ENCODE results near the gene TCTN1. TPM values are rescaled to one million over a fixed set of nuclear protein-coding genes. Genes with fewer than 3 reads are reported as not detected.

The TCTN1 gene
- total and polyA plus RNA-seq, 2 of the 13 experiments (the other 11 are each of a cell fraction or from before 2014, with no cell fraction given): 13.6 to 16.0 TPM

DNA sequence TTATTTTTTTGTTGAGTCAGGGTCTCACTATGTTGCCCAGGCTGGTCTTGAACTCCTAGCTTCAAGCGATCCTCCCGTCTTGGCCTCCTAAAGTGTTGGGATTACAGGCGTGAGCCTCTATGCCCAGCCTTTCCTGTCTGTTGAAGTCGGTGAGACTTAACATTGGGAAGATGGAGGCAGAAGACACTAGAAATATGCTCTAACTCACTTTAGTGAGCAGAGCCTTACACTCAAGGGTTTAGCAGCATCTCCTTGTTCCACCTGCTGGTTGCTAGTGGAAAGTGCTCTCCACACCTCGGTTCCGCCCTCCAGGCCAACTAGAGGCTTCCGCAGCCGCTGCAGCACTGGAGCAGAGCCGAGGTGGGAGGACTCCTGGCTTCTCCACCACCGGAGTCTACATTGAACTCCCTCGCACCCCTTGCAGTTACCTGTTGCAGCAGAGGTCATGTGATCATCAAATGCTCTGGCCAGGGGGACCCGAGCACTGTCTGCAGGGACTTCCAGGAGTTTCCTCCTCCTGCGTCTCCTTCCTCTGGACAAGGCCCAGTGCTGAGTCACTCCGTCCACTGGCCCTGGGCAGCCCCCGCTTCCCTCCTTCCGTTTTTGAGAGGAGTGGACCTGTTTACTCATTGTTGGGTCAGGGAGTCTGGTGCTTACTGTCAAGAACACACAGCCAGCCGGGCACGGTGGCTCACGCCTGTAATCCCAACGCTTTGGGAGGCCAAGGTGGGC, 84.4 kb downstream of the TCTN1 start (continued):
- TF ChIP-seq SOX13 (IDR thresholded peaks at IDR 0.05) (no peak), SOX13 (CRISPR knock-in tag; conservative IDR thresholded peaks at IDR 0.05 in 1 of 2, IDR thresholded peaks at IDR 0.05 in 1 of 2) (peak in 1 of 2 experiments; percentile 23; a peak in 1 of 4 replicates), PAX8 (CRISPR knock-in tag; IDR thresholded peaks at IDR 0.05; ENCODE audit: borderline replicate concordance) (no peak), ZFP37 (CRISPR knock-in tag; IDR thresholded peaks at IDR 0.05; ENCODE audit: borderline replicate concordance) (no peak), ZNF629 (CRISPR knock-in tag; conservative IDR thresholded peaks at IDR 0.05) (no peak), ZNF879 (CRISPR knock-in tag; IDR thresholded peaks at IDR 0.05) (no peak), ZSCAN25 (CRISPR knock-in tag; IDR thresholded peaks at IDR 0.05) (no peak), ZSCAN20 (CRISPR knock-in tag; IDR thresholded peaks at IDR 0.05; ENCODE audit: borderline replicate concordance) (no peak), HNRNPLL (IDR thresholded peaks at IDR 0.05; ENCODE audit: low read depth, low read length, poor library complexity, severe bottlenecking) (peak; percentile 50), HMG20B (CRISPR knock-in tag; conservative IDR thresholded peaks at IDR 0.05) (no peak), HNF4A (CRISPR knock-in tag; IDR thresholded peaks at IDR 0.05) (no peak), ZNF460 (CRISPR knock-in tag; IDR thresholded peaks at IDR 0.05; ENCODE audit: borderline replicate concordance) (peak; percentile 65; the same call in 1 of the 2 replicates), ZNF207 (IDR thresholded peaks at IDR 0.05; ENCODE audit: borderline replicate concordance) (no peak), ZKSCAN1 (IDR thresholded peaks at IDR 0.05; ENCODE audit: low read length) (no peak), ZNF556 (CRISPR knock-in tag; IDR thresholded peaks at IDR 0.05; ENCODE audit: borderline replicate concordance) (no peak), ZNF775 (CRISPR knock-in tag; IDR thresholded peaks at IDR 0.05; ENCODE audit: borderline replicate concordance) (no peak), CHCHD3 (CRISPR knock-in tag; IDR thresholded peaks at IDR 0.05) (no peak), ZFP62 (CRISPR knock-in tag; IDR thresholded peaks at IDR 0.05) (no peak), ZNF605 (CRISPR knock-in tag; IDR thresholded peaks at IDR 0.05) (0 out of 2 replicates have a peak, but pooled peaks have one; percentile 56)
- TF ChIP-seq, protein P1, sequence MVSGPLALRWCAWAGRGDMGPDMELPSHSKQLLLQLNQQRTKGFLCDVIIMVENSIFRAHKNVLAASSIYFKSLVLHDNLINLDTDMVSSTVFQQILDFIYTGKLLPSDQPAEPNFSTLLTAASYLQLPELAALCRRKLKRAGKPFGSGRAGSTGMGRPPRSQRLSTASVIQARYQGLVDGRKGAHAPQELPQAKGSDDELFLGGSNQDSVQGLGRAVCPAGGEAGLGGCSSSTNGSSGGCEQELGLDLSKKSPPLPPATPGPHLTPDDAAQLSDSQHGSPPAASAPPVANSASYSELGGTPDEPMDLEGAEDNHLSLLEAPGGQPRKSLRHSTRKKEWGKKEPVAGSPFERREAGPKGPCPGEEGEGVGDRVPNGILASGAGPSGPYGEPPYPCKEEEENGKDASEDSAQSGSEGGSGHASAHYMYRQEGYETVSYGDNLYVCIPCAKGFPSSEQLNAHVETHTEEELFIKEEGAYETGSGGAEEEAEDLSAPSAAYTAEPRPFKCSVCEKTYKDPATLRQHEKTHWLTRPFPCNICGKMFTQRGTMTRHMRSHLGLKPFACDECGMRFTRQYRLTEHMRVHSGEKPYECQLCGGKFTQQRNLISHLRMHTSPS (CRISPR knock-in tag; IDR thresholded peaks at IDR 0.05; ENCODE audit: low read depth): no peak
- TF ChIP-seq, protein P2, sequence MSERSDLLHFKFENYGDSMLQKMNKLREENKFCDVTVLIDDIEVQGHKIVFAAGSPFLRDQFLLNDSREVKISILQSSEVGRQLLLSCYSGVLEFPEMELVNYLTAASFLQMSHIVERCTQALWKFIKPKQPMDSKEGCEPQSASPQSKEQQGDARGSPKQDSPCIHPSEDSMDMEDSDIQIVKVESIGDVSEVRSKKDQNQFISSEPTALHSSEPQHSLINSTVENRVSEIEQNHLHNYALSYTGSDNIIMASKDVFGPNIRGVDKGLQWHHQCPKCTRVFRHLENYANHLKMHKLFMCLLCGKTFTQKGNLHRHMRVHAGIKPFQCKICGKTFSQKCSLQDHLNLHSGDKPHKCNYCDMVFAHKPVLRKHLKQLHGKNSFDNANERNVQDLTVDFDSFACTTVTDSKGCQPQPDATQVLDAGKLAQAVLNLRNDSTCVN (CRISPR knock-in tag; IDR thresholded peaks at IDR 0.05; ENCODE audit: borderline replicate concordance): no peak
- TF ChIP-seq, protein P3, sequence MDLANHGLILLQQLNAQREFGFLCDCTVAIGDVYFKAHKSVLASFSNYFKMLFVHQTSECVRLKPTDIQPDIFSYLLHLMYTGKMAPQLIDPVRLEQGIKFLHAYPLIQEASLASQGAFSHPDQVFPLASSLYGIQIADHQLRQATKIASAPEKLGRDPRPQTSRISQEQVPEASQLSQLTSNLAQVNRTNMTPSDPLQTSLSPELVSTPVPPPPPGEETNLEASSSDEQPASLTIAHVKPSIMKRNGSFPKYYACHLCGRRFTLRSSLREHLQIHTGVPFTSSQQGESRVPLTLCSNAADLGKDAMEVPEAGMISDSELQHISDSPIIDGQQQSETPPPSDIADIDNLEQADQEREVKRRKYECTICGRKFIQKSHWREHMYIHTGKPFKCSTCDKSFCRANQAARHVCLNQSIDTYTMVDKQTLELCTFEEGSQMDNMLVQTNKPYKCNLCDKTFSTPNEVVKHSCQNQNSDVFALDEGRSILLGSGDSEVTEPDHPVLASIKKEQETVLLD (CRISPR knock-in tag; IDR thresholded peaks at IDR 0.05; ENCODE audit: low read depth): no peak
- TF ChIP-seq, protein P4, sequence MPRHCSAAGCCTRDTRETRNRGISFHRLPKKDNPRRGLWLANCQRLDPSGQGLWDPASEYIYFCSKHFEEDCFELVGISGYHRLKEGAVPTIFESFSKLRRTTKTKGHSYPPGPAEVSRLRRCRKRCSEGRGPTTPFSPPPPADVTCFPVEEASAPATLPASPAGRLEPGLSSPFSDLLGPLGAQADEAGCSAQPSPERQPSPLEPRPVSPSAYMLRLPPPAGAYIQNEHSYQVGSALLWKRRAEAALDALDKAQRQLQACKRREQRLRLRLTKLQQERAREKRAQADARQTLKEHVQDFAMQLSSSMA (CRISPR knock-in tag; IDR thresholded peaks at IDR 0.05): no peak; the same call in 1 of the 2 replicates
- TF ChIP-seq, protein P5, sequence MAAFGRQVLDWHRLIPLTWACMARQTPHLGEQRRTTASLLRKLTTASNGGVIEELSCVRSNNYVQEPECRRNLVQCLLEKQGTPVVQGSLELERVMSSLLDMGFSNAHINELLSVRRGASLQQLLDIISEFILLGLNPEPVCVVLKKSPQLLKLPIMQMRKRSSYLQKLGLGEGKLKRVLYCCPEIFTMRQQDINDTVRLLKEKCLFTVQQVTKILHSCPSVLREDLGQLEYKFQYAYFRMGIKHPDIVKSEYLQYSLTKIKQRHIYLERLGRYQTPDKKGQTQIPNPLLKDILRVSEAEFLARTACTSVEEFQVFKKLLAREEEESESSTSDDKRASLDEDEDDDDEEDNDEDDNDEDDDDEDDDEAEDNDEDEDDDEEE (CRISPR knock-in tag; IDR thresholded peaks at IDR 0.05): 0 out of 2 replicates have a peak, but pooled peaks have one; percentile 89
